Body of pancreas (tissue), 4 donors: Measurements from ENCODE around the gene JMJD7. TPM values are rescaled to one million over a fixed set of nuclear protein-coding genes. Genes with fewer than 3 reads are reported as not detected.

Source experiments
- ATAC-seq: fragments of 150-250 bp; one replicate; pipeline ENCODE4 v1.9.1; 2016
- DNase-seq, 4 donors: peaks; one replicate each; pipeline ENCODE4 v3.0.0-alpha.2; 2019
- H3K27ac ChIP-seq, 4 donors: fragments of 200-600 bp; sonication (generic); 1 replicate in 3 of 4; 2 replicates in 1 of 4; pipeline versions ENCODE4 v1.5.1 to v1.6.1; 2016 to 2019; ENCODE audit warnings: mild to moderate bottlenecking in 1 of 4, mixed read lengths in 1 of 4, moderate library complexity in 1 of 4
- H3K27me3 ChIP-seq, 2 donors: fragments of 200-600 bp; sonication (generic); one replicate each; pipeline ENCODE4 v1.6.0; 2016; ENCODE audit warnings: mild to moderate bottlenecking in 1 of 2
- H3K36me3 ChIP-seq, 2 donors: fragments of 200-600 bp; sonication (generic); replicated peaks in 1 of 2; 2 replicates each; pipeline ENCODE4 v1.5.1; 2016; ENCODE audit warnings: low read depth in 2 of 2; ENCODE audit not compliant: insufficient read depth in 1 of 2
- H3K4me1 ChIP-seq: fragments of 200-600 bp; sonication (generic); one replicate; pipeline ENCODE4 v1.6.0; 2016
- H3K4me3 ChIP-seq, 2 donors: fragments of 200-600 bp; sonication (generic); 1 replicate in 1 of 2; 2 replicates in 1 of 2; pipeline ENCODE4 v1.5.1; 2016 to 2019
- H3K9me3 ChIP-seq, 3 donors: fragments of 200-600 bp; sonication (generic); 1 replicate in 2 of 3; 2 replicates in 1 of 3; pipeline ENCODE4 v1.5.1; 2016
- CTCF ChIP-seq, 7 experiments: fragments of 450-650 bp in 4 of 7; fragments of 200-600 bp in 3 of 7; sonication (generic) in 3 of 7; IDR thresholded peaks; one replicate each; pipeline ENCODE4 v1.5.1; 2016 to 2019; ENCODE audit warnings: antibody characterized with exemption in 7 of 7
- POLR2A ChIP-seq, 3 donors: fragments of 450-650 bp; IDR thresholded peaks; one replicate each; pipeline ENCODE4 v1.6.1; 2016; ENCODE audit warnings: antibody characterized with exemption in 3 of 3, mild to moderate bottlenecking in 2 of 3
- WGBS, 2 donors: methylation state at CpG; one replicate each; pipeline ENCODE4 v1.1.5; 2017; 5-methylcytosine and 5-hydroxymethylcytosine counted together
- intact Hi-C: fragments of 100-400 bp; cut with DNase I; formaldehyde crosslinking; loops from one replicate; pipeline ENCODE4 v1.15.1; 2023
- total RNA-seq, 2 donors: library from RNA; depleted of rRNA; stranded (reverse); fragments of >200 nt; gene quantifications; one replicate each; pipeline ENCODE4 v1.1.0, GENCODE V29; 2016

Gene JMJD7
- total RNA-seq, 2 donors from 2014 or later = 2.0 to 13.0 TPM

DNA sequence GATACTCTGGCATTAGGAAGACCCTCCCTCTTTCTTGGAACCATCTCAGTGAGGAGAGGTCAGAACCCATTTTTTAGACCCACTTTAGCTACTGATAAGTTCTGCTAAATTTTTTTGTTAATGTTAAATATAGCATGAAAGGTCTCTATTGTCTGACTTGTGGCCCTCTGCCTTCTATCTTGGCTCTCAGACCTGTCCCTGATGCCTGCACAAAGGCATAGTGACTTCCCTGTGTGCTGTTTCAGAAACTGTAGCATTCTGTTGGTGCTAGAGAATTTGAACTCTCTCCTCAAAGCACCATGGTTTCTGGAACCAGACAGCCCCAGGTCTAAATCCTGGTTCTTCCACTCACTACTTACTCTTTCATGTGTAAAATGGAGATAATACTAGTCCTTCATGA is 38.2 kb upstream of the JMJD7 start:
- TF ChIP-seq CTCF (IDR thresholded peaks at IDR 0.05) = no peak
- TF ChIP-seq POLR2A (IDR thresholded peaks at IDR 0.05) = no peak

DNA sequence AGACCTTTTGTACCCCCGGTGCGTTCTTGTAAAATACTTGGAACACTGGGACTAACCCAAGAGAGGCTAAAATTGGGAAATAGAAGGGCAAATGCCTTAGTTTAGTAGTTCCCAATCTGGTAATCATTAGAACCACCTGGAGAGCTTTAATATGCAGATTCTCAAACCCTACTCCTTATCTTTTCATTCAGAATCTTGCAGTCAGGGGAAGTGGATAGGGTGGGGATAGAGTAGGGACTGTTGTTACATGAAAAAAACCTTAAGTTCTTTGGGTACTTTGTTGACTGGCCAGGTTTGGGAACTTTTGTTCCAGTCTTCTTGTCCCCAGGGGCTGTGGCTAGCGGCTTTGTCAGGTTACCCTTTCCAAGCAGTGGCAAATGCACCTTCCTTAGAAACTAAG is 37.7 kb upstream of the JMJD7 start:
- no peak for TF ChIP-seq POLR2A (IDR thresholded peaks at IDR 0.05)
- no peak for TF ChIP-seq CTCF (IDR thresholded peaks at IDR 0.05)
- H3K27me3 ChIP-seq = no peaks in the 10 kb centered on the region
- peaks cover 15% of the 10 kb centered on the region for H3K4me1 ChIP-seq
- ATAC-seq (no peak), DNase-seq (no peak)
- H3K4me3 ChIP-seq = no peak overlapping the region
- WGBS, 2 donors = 94 to 95% methylated on average over 3 of the region's 3 CpGs
- H3K36me3 ChIP-seq = no peaks in the 10 kb centered on the region
- no peaks in the 10 kb centered on the region for H3K9me3 ChIP-seq
- intact Hi-C loops = no loop called here
- H3K27ac ChIP-seq = no peak overlapping the region

More for the DNA sequence above, 38.2 kb upstream of the JMJD7 start:
- DNase-seq = no peak
- Histone ChIP-seq H3K36me3 (no peaks in the 10 kb centered on the region), H3K9me3 (no peaks in the 10 kb centered on the region), H3K4me1 (peaks cover 15% of the 10 kb centered on the region), H3K27me3 (no peaks in the 10 kb centered on the region), H3K4me3 (no peak overlapping the region), H3K27ac (no peak overlapping the region)
- intact Hi-C loops = no loop called here
- no peak for ATAC-seq

DNA sequence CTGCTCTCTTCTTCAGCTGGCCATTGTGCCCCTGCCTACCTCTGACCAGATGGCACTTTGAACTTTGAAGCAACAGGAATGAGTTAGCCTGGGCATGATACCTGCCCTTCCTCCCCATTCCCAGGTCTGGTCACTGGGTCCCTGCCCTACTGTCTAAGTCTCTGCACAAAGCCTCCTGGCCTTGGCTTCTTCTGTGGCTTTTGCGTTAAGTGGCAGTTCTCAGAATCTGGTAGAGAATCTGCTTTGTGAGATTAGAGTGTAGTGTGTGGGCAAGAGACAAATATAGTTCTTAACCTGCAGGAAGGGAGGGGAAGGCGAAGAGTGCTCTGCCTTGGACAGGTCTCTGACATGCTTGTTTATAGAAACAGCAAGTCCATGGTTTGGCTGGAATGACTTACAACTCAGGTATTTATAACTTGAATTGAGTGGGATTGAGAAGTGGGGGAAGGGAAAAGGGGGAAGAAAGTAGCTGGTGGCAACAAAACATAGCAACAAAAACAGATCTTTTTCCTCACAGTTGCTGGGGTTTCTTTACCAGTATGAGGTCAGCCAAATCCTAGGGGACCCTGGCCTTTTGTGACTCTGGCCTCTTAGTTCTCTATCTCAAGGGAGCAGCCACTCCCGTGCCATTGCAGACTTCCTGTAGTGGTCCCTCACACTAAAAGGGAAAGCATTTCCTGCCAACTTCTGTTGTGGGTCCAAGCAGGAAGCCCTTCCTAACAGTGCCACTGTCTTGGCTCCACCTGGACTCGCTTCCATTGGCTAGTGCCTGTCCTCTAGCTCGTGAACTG is 36.9 kb upstream of the JMJD7 start:
- intact Hi-C loops = no loop called here
- Histone ChIP-seq H3K9me3 (no peaks in the 10 kb centered on the region), H3K4me1 (peaks cover 15% of the 10 kb centered on the region), H3K27me3 (no peaks in the 10 kb centered on the region), H3K4me3 (no peak overlapping the region), H3K27ac (peak overlapping the region in 1 of 4 donors; percentile 3), H3K36me3 (no peaks in the 10 kb centered on the region)
- WGBS, 2 donors = 65 to 75% methylated on average over 5 of the region's 5 CpGs
- ATAC-seq = peak; percentile 21
- DNase-seq = no peak
- no peak for TF ChIP-seq POLR2A (IDR thresholded peaks at IDR 0.05)
- TF ChIP-seq CTCF (IDR thresholded peaks at IDR 0.05) = no peak

DNA sequence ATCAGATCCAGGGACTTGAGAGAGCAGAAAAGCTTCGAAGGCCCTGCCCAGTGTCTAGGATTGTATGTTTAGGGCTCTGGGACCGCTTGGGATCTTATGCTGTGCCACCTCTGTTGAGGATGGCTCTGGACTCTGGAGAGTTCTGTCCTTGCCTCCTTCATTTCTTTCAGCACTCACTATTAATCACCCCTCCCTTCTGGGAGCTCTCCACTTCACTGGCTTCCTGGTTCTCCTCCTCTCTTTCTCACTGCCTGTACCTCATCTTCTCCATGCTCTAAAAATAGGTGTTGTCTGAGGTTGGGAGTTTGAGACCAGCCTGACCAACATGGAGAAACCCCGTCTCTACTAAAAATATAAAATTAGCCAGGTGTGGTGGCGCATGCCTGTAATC is 36.4 kb upstream of the JMJD7 start:
- no peak overlapping the region for H3K4me3 ChIP-seq
- H3K36me3 ChIP-seq = no peaks in the 10 kb centered on the region
- H3K9me3 ChIP-seq = no peaks in the 10 kb centered on the region
- H3K4me1 ChIP-seq = peaks cover 15% of the 10 kb centered on the region
- intact Hi-C loops = no loop called here
- DNase-seq = no peak
- WGBS, 2 donors = 95% methylated on average over 2 to 4 of the region's 4 CpGs
- no peak for ATAC-seq
- TF ChIP-seq POLR2A (IDR thresholded peaks at IDR 0.05) (no peak), CTCF (IDR thresholded peaks at IDR 0.05) (no peak)
- no peak overlapping the region for H3K27ac ChIP-seq
- H3K27me3 ChIP-seq = no peaks in the 10 kb centered on the region
